SK-N-SH treated with all-trans-retinoic acid at 6 μM for 48 hours (cell line): ENCODE measurements around the gene UGT1A6.

ENCODE experiments used
- BACH2 ChIP-seq: fragments of 250-450 bp; sonication (Bioruptor Pico); IDR thresholded peaks from 2 replicates; pipeline ENCODE4 v1.9.0; 2021; ENCODE audit warnings: mild to moderate bottlenecking, borderline replicate concordance
- CSDC2 ChIP-seq: fragments of 250-450 bp; sonication (Bioruptor Pico); IDR thresholded peaks from 2 replicates; pipeline ENCODE4 v1.5.0; 2020; ENCODE audit warnings: mild to moderate bottlenecking, moderate library complexity
- ESRRG ChIP-seq: fragments of 250-450 bp; sonication (Bioruptor Pico); IDR thresholded peaks from 2 replicates; pipeline ENCODE4 v1.6.1; 2021; ENCODE audit warnings: mild to moderate bottlenecking
- PATZ1 ChIP-seq: fragments of 250-450 bp; sonication (Bioruptor Pico); IDR thresholded peaks from 2 replicates; pipeline ENCODE4 v1.8.0; 2020; ENCODE audit warnings: mild to moderate bottlenecking, moderate library complexity, borderline replicate concordance
- POU6F1 ChIP-seq: fragments of 250-450 bp; sonication (Bioruptor Pico); IDR thresholded peaks from 2 replicates; pipeline ENCODE4 v1.8.0; 2021; ENCODE audit warnings: low read depth, mild to moderate bottlenecking, moderate library complexity, borderline replicate concordance
- RARB ChIP-seq: fragments of 250-450 bp; sonication (Bioruptor Pico); IDR thresholded peaks from 2 replicates; pipeline ENCODE4 v1.8.0; 2021; ENCODE audit warnings: mild to moderate bottlenecking, moderate library complexity
- SNAI2 ChIP-seq: fragments of 250-450 bp; sonication (Bioruptor Pico); IDR thresholded peaks from 2 replicates; pipeline ENCODE4 v1.5.0; 2020; ENCODE audit warnings: mild to moderate bottlenecking, moderate library complexity
- TCF4 ChIP-seq: fragments of 250-450 bp; sonication (Bioruptor Pico); IDR thresholded peaks from 2 replicates; pipeline ENCODE4 v1.8.0; 2021; ENCODE audit warnings: mild to moderate bottlenecking, moderate library complexity, borderline replicate concordance
- TOX ChIP-seq: fragments of 250-450 bp; sonication (Bioruptor Pico); IDR thresholded peaks from 2 replicates; pipeline ENCODE4 v1.8.0; 2021; ENCODE audit warnings: mild to moderate bottlenecking, moderate library complexity, borderline replicate concordance
- ZFP30 ChIP-seq: fragments of 450-650 bp; formaldehyde crosslinking; IDR thresholded peaks from 2 replicates; pipeline ENCODE4 v1.5.0; 2022; ENCODE audit warnings: mild to moderate bottlenecking, moderate library complexity
- ZNF70 ChIP-seq: fragments of 450-650 bp; formaldehyde crosslinking; IDR thresholded peaks from 2 replicates; pipeline ENCODE4 v1.5.0; 2020; ENCODE audit warnings: mild to moderate bottlenecking, moderate library complexity

GRCh38 chr2:233740870-233741269, 48.2 kb downstream of the UGT1A6 start:
- no peak for TF ChIP-seq PATZ1 (CRISPR knock-in tag)
- no peak for TF ChIP-seq POU6F1 (CRISPR knock-in tag)
- TF ChIP-seq CSDC2 (CRISPR knock-in tag): no peak
- TF ChIP-seq TOX: no peak
- TF ChIP-seq ESRRG (CRISPR knock-in tag): no peak
- no peak for TF ChIP-seq ZFP30 (CRISPR knock-in tag)
- no peak for TF ChIP-seq BACH2 (CRISPR knock-in tag)
- no peak for TF ChIP-seq SNAI2 (CRISPR knock-in tag)
- no peak for TF ChIP-seq RARB (CRISPR knock-in tag)
- TF ChIP-seq ZNF70 (CRISPR knock-in tag): no peak
- TF ChIP-seq TCF4: no peak
